GM19463 (cell line): Measurements from ENCODE around the gene MUC3A.
"Not testable (repeated sequence)": the region's sequence is repeated elsewhere in the genome, so short reads cannot be mapped to it uniquely, and the experiment has no call there.

Experiments used
- ATAC-seq: cut with Tn5 transposase; IDR thresholded peaks from one replicate; pipeline ENCODE4 v1.9.1; 2021; ENCODE audit warnings: mild to moderate bottlenecking, moderate library complexity; ENCODE audit not compliant: unreplicated experiment

Gene MUC3A

GRCh38 chr7:100968650-100969049 is 19.3 kb downstream of the MUC3A start:
- ATAC-seq = no peak

GRCh38 chr7:100969066-100969615 is 19.8 kb downstream of the MUC3A start, which contains the start of gene MUC12:
MUC12 (plus strand) TSS chr7:100969565; CDS start chr7:100969623, 58 bp downstream.
- ATAC-seq = no peak

GRCh38 chr7:100971111-100972001 is 22.0 kb downstream of the MUC3A start:
- ATAC-seq = no peak

GRCh38 chr7:100972002-100972347 is 22.6 kb downstream of the MUC3A start:
- ATAC-seq = no peak

GRCh38 chr7:100974021-100974420 is 24.7 kb downstream of the MUC3A start:
- no peak for ATAC-seq

- ATAC-seq = no peak
Observed at GRCh38 chr7:100975371-100975821, 26.1 kb downstream of the MUC3A start.

- no peak for ATAC-seq
Observed at GRCh38 chr7:100978300-100978699, 29.0 kb downstream of the MUC3A start.

GRCh38 chr7:100983451-100984187 is 34.3 kb downstream of the MUC3A start:
- no peak for ATAC-seq

- not testable (repeated sequence) for ATAC-seq
Observed at GRCh38 chr7:100984241-100984918, 35.0 kb downstream of the MUC3A start.

GRCh38 chr7:100985033-100985797 is 35.9 kb downstream of the MUC3A start:
- not testable (repeated sequence) for ATAC-seq

GRCh38 chr7:100991631-100992030 is 42.3 kb downstream of the MUC3A start:
- ATAC-seq = no peak

- ATAC-seq = not testable (repeated sequence)
Observed at GRCh38 chr7:100992280-100992679, 42.9 kb downstream of the MUC3A start.

GRCh38 chr7:100994671-100995070 is 45.3 kb downstream of the MUC3A start:
- ATAC-seq = not testable (repeated sequence)

GRCh38 chr7:100998530-100998929 is 49.2 kb downstream of the MUC3A start:
- not testable (repeated sequence) for ATAC-seq

- not testable (repeated sequence) for ATAC-seq
Observed at GRCh38 chr7:100999334-100999733, 50.0 kb downstream of the MUC3A start.

- ATAC-seq = not testable (repeated sequence)
Observed at GRCh38 chr7:101000025-101000424, 50.7 kb downstream of the MUC3A start.

GRCh38 chr7:101002333-101002732 is 53.0 kb downstream of the MUC3A start:
- ATAC-seq = not testable (repeated sequence)

- ATAC-seq = not testable (repeated sequence)
Observed at GRCh38 chr7:101007361-101007760, 58.0 kb downstream of the MUC3A start.

- ATAC-seq = no peak
Observed at GRCh38 chr7:101009629-101010028, 60.3 kb downstream of the MUC3A start.

- no peak for ATAC-seq
Observed at GRCh38 chr7:101012931-101013330, 63.6 kb downstream of the MUC3A start.
